ENCODE data around the gene PDE7B. TPM values are rescaled to one million over a fixed set of nuclear protein-coding genes. Genes with fewer than 3 reads are reported as not detected.

PDE7B gene
- total and polyA plus RNA-seq, 9 of the 15 experiments (the other 6 are each of a cell fraction or from before 2014, with no cell fraction given): 0.01 TPM; not detected in 8

DNA sequence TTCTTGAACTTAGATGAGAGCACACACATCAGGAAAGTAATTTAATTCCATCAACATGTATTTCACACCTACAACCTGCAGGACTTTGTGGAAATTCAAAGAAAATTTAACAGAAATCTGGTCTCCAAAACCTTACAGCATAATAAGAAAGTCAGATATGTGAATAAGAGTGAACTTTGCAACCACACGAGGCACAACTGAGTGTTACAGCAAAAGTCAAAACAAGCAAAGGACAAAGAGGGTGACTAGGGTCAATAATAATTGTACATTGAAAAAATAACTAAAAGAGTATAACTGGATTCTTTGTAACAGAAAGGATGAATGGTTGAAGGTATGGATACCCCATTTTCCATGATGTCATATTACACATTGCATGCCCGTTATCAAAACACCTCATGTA is 284.8 kb downstream of the PDE7B start:
- H3K79me2 ChIP-seq (ENCODE audit: control insufficient read depth, insufficient read depth, low read length): no peaks in the 10 kb centered on the region
- TF ChIP-seq ZNF263 (CRISPR knock-in tag; IDR thresholded peaks at IDR 0.05; ENCODE audit: borderline replicate concordance): no peak
- no peak for TF ChIP-seq SRSF3 (IDR thresholded peaks at IDR 0.05; ENCODE audit: insufficient read depth, low read length)
- TF ChIP-seq PURB (CRISPR knock-in tag; IDR thresholded peaks at IDR 0.05; ENCODE audit: low read depth): no peak
- no peak for TF ChIP-seq ZNF57 (CRISPR knock-in tag; IDR thresholded peaks at IDR 0.05)
- ChIA-PET POLR2A (no interaction called here), CTCF (ENCODE audit: low intra/inter-chr PET ratio) (no interaction called here)
- H2AFZ ChIP-seq (ENCODE audit: low read depth, low read length): no peak overlapping the region
- FAIRE-seq (no peak), ATAC-seq (no peak), DNase-seq (ENCODE audit: extremely low read depth in 1 of 4, low spot score in 3 of 4) (no peak)
- WGBS (ENCODE audit: insufficient coverage, low coverage, missing lambda C conversion rate): 0% methylated on average over 2 of the region's 2 CpGs
- no TSS peak for BruUV-seq (replicated peaks)
- intact Hi-C loops (cut with micrococcal nuclease) (no loop called here), in situ Hi-C loops (cut with MboI) (no loop called here)
- no peak overlapping the region for H3K9ac ChIP-seq (ENCODE audit: insufficient read depth in 1 of 2, low read depth in 2 of 2, low read length in 2 of 2)
- H3K27me3 ChIP-seq (ENCODE audit: control insufficient read depth in 2 of 2, insufficient read depth in 2 of 2, low read length in 2 of 2): no peaks in the 10 kb centered on the region
- no peaks in the 10 kb centered on the region for H4K20me1 ChIP-seq (replicated peaks; ENCODE audit: control insufficient read depth, insufficient read depth, low read length)
- no peaks in the 10 kb centered on the region for H3K4me1 ChIP-seq (replicated peaks in 1 of 2; ENCODE audit: control insufficient read depth in 2 of 2, insufficient read depth in 2 of 2, low read length in 2 of 2)
- no peaks in the 10 kb centered on the region for H3K9me1 ChIP-seq (ENCODE audit: control insufficient read depth, insufficient read depth, low read length)
- no peak overlapping the region for H3K4me3 ChIP-seq
- H3K36me3 ChIP-seq (ENCODE audit: control insufficient read depth, insufficient read depth, low read length): no peaks in the 10 kb centered on the region
- H3K4me2 ChIP-seq (ENCODE audit: insufficient read depth, low read length): no peak overlapping the region
- H3K27ac ChIP-seq (ENCODE audit: extremely low read depth, low read depth, low read length): no peak overlapping the region
- no peaks in the 10 kb centered on the region for H3K9me3 ChIP-seq (replicated peaks; ENCODE audit: control insufficient read depth, insufficient read depth, low read depth, low read length)

GRCh38 chr6:136137008-136137692 is 285.6 kb downstream of the PDE7B start:
- 2% methylated on average over 3 of the region's 3 CpGs for WGBS (ENCODE audit: insufficient coverage, low coverage, missing lambda C conversion rate)
- intact Hi-C loops (cut with micrococcal nuclease): no loop called here
- Histone ChIP-seq H4K20me1 (replicated peaks; ENCODE audit: control insufficient read depth, insufficient read depth, low read length) (no peaks in the 10 kb centered on the region), H3K27me3 (ENCODE audit: control insufficient read depth in 2 of 2, insufficient read depth in 2 of 2, low read length in 2 of 2) (no peaks in the 10 kb centered on the region), H3K36me3 (ENCODE audit: control insufficient read depth, insufficient read depth, low read length) (no peaks in the 10 kb centered on the region), H3K27ac (ENCODE audit: extremely low read depth, low read depth, low read length) (no peak overlapping the region), H3K4me2 (ENCODE audit: insufficient read depth, low read length) (no peak overlapping the region), H3K4me3 (no peak overlapping the region), H3K9ac (ENCODE audit: insufficient read depth in 1 of 2, low read depth in 2 of 2, low read length in 2 of 2) (no peak overlapping the region), H2AFZ (ENCODE audit: low read depth, low read length) (no peak overlapping the region), H3K9me3 (replicated peaks; ENCODE audit: control insufficient read depth, insufficient read depth, low read depth, low read length) (no peaks in the 10 kb centered on the region), H3K79me2 (ENCODE audit: control insufficient read depth, insufficient read depth, low read length) (no peaks in the 10 kb centered on the region), H3K9me1 (ENCODE audit: control insufficient read depth, insufficient read depth, low read length) (no peaks in the 10 kb centered on the region), H3K4me1 (replicated peaks in 1 of 2; ENCODE audit: control insufficient read depth in 2 of 2, insufficient read depth in 2 of 2, low read length in 2 of 2) (no peaks in the 10 kb centered on the region)
- in situ Hi-C loops (cut with MboI): no loop called here
- no peak for ATAC-seq
- ChIA-PET POLR2A (interaction anchor here (0.9 to 1.3 kb wide), 2 partner anchors 9 to 15 kb away, joined by 4 read pairs; no protein-coding TSS in a partner anchor), CTCF (ENCODE audit: low intra/inter-chr PET ratio) (no interaction called here)
- no TSS peak for BruUV-seq (replicated peaks)
- FAIRE-seq: no peak
- no peak for TF ChIP-seq ATF3 (IDR thresholded peaks at IDR 0.05)
- TF ChIP-seq ATF3 (CRISPR knock-in tag; conservative IDR thresholded peaks at IDR 0.05): no peak
- TF ChIP-seq, protein P1, sequence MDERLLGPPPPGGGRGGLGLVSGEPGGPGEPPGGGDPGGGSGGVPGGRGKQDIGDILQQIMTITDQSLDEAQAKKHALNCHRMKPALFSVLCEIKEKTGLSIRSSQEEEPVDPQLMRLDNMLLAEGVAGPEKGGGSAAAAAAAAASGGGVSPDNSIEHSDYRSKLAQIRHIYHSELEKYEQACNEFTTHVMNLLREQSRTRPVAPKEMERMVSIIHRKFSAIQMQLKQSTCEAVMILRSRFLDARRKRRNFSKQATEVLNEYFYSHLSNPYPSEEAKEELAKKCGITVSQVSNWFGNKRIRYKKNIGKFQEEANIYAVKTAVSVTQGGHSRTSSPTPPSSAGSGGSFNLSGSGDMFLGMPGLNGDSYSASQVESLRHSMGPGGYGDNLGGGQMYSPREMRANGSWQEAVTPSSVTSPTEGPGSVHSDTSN (CRISPR knock-in tag; IDR thresholded peaks at IDR 0.05; ENCODE audit: low read depth): no peak
- TF ChIP-seq, protein P1 (tag; conservative IDR thresholded peaks at IDR 0.05; ENCODE audit: low read depth): no peak
- no peak for TF ChIP-seq NFXL1 (CRISPR knock-in tag; IDR thresholded peaks at IDR 0.05)
- DNase-seq (ENCODE audit: extremely low read depth in 1 of 4, low spot score in 3 of 4): no peak
